Stimulated activated CD4-positive, alpha-beta T cell treated with anti-CD3 and anti-CD28 coated beads, TNF-alpha, amount 100 ng/mL, for 4 hours (primary cell): ENCODE results near the gene EHMT1.
"Not testable (repeated sequence)": the region's sequence is repeated elsewhere in the genome, so short reads cannot be mapped to it uniquely, and the experiment has no call there.

Experiments used
- DNase-seq, 3 experiments: peaks; one replicate each; pipeline ENCODE4 v3.0.0-alpha.2; 2020; ENCODE audit warnings: low read depth in 3 of 3

EHMT1 gene

GRCh38 chr9:137759649-137760321 is 141.0 kb downstream of the EHMT1 start:
- no peak for DNase-seq

DNA sequence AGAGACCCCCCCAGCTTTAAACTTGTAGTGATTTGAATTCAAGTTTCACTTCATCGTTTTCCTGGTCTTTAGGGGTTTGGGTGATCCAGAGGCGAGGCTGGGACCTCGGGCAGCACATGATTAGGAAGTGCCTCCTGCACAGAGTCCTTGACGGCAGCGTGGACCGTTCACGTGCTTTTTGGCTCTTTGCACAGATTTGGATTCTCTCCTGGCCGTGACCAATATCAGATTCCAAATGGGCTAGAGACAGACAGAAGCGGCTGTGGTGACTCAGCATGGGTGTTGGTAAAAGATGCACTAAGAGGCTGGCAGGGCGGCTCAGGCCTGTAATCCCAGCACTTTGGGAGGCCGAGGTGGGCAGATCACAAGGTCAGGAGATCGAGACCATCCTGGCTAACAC is 141.6 kb downstream of the EHMT1 start:
- no peak for DNase-seq

GRCh38 chr9:137761032-137761431 is 142.2 kb downstream of the EHMT1 start:
- DNase-seq, result no peak

- DNase-seq, result no peak
Measured at GRCh38 chr9:137761793-137762192, 143.0 kb downstream of the EHMT1 start.

DNA sequence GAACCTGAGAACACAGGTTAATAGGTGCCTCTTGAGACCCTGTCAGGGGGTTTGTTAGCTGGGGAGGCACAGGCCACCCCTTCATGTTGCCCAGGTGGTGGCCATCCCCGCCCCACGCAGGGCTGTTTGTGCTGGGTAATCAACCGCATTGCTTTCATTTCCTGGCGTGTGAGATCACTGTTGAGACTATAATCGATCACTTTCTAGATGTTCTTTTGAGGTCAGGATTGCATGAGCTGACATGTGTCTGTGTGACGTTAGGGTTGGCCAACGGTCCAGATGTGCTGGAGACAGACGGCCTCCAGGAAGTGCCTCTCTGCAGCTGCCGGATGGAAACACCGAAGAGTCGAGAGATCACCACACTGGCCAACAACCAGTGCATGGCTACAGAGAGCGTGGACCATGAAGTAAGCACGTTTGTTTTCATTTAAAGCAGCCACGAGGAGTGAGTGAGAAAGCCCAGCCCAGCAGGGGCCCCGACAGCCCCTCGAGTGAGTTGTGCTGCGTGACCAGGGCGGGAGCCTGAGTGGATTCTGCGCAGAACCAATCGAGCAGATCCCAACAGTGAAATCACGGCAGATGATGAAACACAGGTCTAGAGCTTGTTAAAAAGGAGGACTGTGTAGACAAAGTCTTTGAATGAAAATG is 143.7 kb downstream of the EHMT1 start:
- DNase-seq, result no peak

- no peak for DNase-seq
Measured at GRCh38 chr9:137763271-137763955, 144.6 kb downstream of the EHMT1 start.

DNA sequence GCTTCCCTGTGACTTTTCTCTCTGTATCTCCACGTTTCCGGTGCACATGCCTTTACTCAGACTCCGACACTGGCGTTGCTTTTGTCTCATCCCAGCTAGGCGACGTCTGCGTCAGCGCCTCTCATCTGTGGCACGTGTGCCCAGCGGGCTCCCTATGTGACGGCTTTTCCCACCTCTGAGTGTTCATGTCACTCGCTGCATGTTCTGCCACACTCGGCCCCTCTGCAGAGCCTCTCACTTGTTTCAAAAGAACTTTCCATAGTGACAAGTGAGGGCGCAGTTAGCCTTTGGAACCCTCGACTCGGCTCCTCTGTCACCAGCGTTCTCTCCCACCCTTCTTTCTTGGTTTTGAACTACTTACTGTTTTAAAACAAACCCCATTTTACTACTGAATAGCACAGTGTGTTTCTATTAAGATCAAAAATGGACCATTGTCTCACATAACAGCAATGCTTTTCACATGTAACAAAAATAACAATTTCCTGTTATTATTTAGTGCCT is 145.4 kb downstream of the EHMT1 start:
- no peak for DNase-seq

DNA sequence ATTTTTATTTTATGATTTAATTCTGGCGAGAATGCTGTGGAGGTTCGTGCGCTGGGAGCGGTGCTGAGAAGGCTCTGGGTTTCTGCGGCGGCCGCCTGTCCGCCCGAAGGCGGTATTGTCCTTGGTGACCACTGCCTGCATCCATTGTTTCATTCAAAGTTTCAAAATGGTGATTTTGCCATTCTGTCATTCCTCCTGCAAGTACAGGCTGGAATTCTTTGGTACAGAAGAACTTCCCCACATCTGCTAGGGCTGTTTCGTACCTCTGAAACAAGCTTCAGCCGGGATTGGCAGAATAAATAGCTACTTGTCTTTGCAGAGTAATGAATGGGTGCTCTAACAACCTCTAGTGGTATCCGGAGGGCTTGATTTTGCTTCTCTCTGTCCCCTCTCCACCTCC is 146.2 kb downstream of the EHMT1 start:
- no peak for DNase-seq

GRCh38 chr9:137765536-137765935 is 146.7 kb downstream of the EHMT1 start:
- DNase-seq, result no peak

DNA sequence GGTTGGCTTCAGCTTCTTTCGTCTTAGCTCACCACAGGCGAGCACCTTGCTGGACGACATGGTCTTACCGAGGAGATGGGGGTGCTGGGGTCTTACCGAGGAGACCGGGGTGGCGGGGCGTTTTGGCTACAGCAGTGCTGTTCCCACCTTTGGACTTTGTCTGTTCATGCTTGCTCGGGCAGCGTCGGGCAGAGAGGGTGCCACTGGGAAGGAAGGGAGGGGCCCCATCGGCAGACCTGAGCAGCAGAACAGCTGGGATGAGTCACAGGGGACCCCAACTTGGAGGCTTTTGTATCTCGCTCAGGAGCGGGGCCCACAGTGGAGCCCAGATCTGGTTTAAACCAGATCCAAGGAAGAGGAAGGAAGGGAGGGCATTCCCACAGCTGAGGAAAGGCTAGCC is 152.8 kb downstream of the EHMT1 start:
- no peak for DNase-seq

DNA sequence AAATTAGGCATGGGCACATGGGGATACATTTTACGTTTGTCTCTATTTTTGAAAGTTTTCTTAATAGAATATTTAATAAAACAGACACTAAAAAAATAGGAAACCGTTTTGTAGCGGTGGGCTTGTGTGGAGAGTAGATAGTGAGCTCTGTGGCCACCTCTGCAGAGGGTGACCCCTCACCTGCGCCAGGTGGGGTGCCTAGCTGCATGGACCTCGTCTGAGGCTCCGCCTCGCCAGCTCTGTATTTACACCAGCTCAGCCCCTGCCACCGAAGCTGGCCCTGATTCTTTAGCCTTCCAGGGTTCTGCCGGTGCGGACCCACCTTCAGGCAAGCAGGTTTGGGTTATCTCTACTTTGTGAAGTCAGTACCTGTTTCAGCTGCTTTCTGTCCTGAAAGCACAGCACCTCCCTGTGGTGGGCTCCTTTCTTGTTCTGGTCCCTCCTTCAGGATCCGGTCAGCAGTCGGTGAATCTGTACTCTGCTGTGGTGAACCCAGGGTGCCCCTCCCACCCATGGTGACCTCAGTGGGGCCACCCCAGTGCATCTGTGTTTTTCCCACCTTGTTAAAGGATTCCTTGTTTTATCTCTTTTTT is 153.6 kb downstream of the EHMT1 start:
- DNase-seq, result no peak

DNA sequence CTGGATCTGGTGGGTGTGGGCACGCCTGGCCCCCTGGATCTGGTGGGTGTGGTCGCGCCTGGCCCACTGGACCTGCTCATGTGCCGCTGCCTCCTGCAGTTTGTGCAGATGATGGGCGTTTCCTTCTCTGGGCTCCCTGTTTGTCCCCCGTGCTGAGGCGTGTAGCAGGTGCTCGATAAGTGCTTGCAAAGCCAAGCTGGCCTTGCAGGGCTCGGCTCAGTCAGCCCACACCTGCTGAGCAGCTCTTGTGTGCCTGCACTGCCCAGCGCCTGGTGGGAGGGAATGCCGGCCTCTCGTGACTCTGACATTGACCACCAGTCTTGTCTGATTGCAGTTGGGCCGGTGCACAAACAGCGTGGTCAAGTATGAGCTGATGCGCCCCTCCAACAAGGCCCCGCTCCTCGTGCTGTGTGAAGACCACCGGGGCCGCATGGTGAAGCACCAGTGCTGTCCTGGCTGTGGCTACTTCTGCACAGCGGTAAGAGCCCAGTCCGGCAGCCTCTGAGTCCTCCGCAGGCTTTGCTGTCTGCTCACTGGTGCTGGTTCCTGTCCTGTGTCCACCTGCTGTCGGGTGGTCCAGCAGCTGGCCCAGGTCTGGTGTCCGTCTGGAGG is 156.1 kb downstream of the EHMT1 start:
- DNase-seq, result no peak

- DNase-seq, result no peak
Measured at GRCh38 chr9:137776306-137776995, 157.6 kb downstream of the EHMT1 start.

GRCh38 chr9:137777761-137778160 is 159.0 kb downstream of the EHMT1 start:
- no peak for DNase-seq

GRCh38 chr9:137778336-137778735 is 159.5 kb downstream of the EHMT1 start:
- no peak for DNase-seq

DNA sequence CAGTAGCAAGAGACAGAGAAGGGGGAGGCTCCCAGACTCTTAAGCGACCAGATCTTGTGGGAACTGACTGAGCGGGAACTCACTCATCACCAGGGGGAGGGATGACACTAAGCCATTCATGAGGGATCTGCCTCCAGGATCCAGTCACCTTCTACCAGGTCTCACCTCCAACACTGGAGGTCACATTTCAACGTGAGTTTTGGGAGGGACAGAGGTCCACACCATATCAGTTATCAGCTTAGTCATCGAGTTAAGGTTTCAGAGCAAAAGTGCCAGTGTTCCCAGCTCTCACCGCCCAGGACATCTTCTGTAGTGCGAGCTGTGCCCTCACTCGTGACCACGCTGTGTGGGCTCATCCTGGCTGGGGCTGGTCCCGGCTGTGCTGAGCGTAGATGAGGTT is 160.1 kb downstream of the EHMT1 start:
- no peak for DNase-seq

- not testable (repeated sequence) for DNase-seq
Measured at GRCh38 chr9:137780031-137780430, 161.2 kb downstream of the EHMT1 start.

DNA sequence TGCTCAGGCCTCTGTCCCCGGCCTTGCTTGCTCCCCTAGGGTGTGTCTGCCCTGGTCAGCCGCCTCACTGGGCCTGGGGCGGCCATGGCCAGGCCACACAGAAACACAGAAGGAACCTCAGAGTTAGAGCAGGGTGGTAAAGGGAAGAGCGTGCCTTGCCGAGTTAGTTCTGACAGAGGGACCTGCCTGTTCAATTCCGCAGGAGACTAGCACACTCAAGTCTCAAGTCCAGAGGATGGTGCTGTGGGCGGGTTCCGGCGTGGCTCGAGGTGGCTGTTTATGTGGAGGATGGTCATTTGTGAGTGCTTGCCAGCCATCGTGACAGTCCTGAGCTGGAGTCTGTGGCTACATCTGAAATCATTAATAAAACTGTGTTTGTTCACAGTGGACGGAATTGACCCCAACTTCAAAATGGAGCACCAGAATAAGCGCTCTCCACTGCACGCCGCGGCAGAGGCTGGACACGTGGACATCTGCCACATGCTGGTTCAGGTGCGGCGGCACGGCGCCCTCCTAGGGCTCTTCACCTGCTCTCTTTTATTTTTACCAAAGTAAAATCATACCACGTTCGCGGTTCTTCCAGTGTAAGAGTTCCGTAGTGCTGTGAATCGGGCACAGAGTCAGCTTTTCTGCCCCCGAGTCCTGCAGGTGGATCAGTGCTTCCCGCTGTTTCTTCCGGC is 163.2 kb downstream of the EHMT1 start:
- no peak for DNase-seq

GRCh38 chr9:137783521-137783920 is 164.7 kb downstream of the EHMT1 start:
- no peak for DNase-seq

GRCh38 chr9:137784046-137784445 is 165.2 kb downstream of the EHMT1 start:
- no peak for DNase-seq
